GM21737 (cell line): ENCODE results near the gene KLHL30.

Experiments used
- ATAC-seq: cut with Tn5 transposase; IDR thresholded peaks from one replicate; pipeline ENCODE4 v1.9.1; 2021; ENCODE audit warnings: mild to moderate bottlenecking, moderate library complexity; ENCODE audit not compliant: unreplicated experiment

Gene KLHL30

GRCh38 chr2:238130111-238130695 is 8.3 kb upstream of the KLHL30 start:
- no peak for ATAC-seq

- no peak for ATAC-seq
Observed at GRCh38 chr2:238130696-238131628, 7.5 kb upstream of the KLHL30 start.

- no peak for ATAC-seq
Observed at GRCh38 chr2:238131761-238132462, 6.6 kb upstream of the KLHL30 start.

GRCh38 chr2:238132463-238133450 is 5.7 kb upstream of the KLHL30 start:
- ATAC-seq: no peak

GRCh38 chr2:238133499-238134392 is 4.7 kb upstream of the KLHL30 start:
- no peak for ATAC-seq

- ATAC-seq: no peak
Observed at GRCh38 chr2:238134393-238134785, 4.1 kb upstream of the KLHL30 start.

GRCh38 chr2:238135601-238136150 is 2.8 kb upstream of the KLHL30 start:
- ATAC-seq: no peak

GRCh38 chr2:238136820-238137537 is 1.5 kb upstream of the KLHL30 start:
- no peak for ATAC-seq

- ATAC-seq: no peak
Observed at GRCh38 chr2:238137885-238138284, 583 bp upstream of the KLHL30 start.

- ATAC-seq: no peak
Observed at GRCh38 chr2:238139196-238140039, 950 bp downstream of the KLHL30 start.

GRCh38 chr2:238140040-238140439 is 1.6 kb downstream of the KLHL30 start:
- ATAC-seq: no peak

- no peak for ATAC-seq
Observed at GRCh38 chr2:238140721-238141540, 2.5 kb downstream of the KLHL30 start.

- ATAC-seq: no peak
Observed at GRCh38 chr2:238141541-238142318, 3.3 kb downstream of the KLHL30 start.

GRCh38 chr2:238142382-238143205 is 4.1 kb downstream of the KLHL30 start:
- no peak for ATAC-seq
